ENCODE measurements around the gene ALG9.
A peak's percentile ranks its signal among the peaks of the same experiment; 100 is the strongest.

Gene ALG9

GRCh38 chr11:111878849-111879636, 7.7 kb upstream of the ALG9 start, which contains the start of the genes CFAP68 and FDXACB1 (continued):
- TF ChIP-seq ZBTB17 (tag by site-specific recombination; IDR thresholded peaks at IDR 0.05) (peak; percentile 94), ZNF112 (tag by site-specific recombination; IDR thresholded peaks at IDR 0.05) (no peak), ZNF449 (tag by site-specific recombination; IDR thresholded peaks at IDR 0.05) (0 out of 2 replicates have a peak, but pooled peaks have one; percentile 18), ZNF132 (tag by site-specific recombination; IDR thresholded peaks at IDR 0.05; ENCODE audit: borderline replicate concordance) (no peak), GLIS2 (tag by site-specific recombination; IDR thresholded peaks at IDR 0.05) (peak; percentile 53), SP3 (tag by site-specific recombination; IDR thresholded peaks at IDR 0.05) (peak; percentile 85)

- Histone ChIP-seq H3K27ac (ENCODE audit: extremely low read depth, low read depth, low read length) (peak overlapping the region; percentile 52; the same call in 1 of the 2 replicates), H3K4me3 (ENCODE audit: low read depth, low read length) (peak overlapping the region; percentile 65), H3K4me1 (ENCODE audit: control insufficient read depth, insufficient read depth, low read length) (no peaks in the 10 kb centered on the region), H3K36me3 (ENCODE audit: control insufficient read depth in 2 of 2, insufficient read depth in 1 of 2, low read length in 2 of 2) (peaks cover 0 to 16% of the 10 kb centered on the region in 2 experiments; a peak in 1 of 3 replicates), H3K9me3 (ENCODE audit: control insufficient read depth, insufficient read depth, low read depth, low read length) (no peaks in the 10 kb centered on the region)
- TF ChIP-seq ZNF366 (tag by site-specific recombination; conservative IDR thresholded peaks at IDR 0.05) (no peak), ZNF610 (tag by site-specific recombination; IDR thresholded peaks at IDR 0.05; ENCODE audit: borderline replicate concordance) (no peak), ZNF2 (tag by site-specific recombination; IDR thresholded peaks at IDR 0.05) (no peak), ZNF280D (tag by site-specific recombination; IDR thresholded peaks at IDR 0.05) (no peak), ZNF148 (tag by site-specific recombination; IDR thresholded peaks at IDR 0.05; ENCODE audit: borderline replicate concordance) (no peak), PRDM10 (tag by site-specific recombination; IDR thresholded peaks at IDR 0.05) (peak; percentile 99), ZNF664 (tag by site-specific recombination; IDR thresholded peaks at IDR 0.05) (no peak), ZNF335 (tag by site-specific recombination; conservative IDR thresholded peaks at IDR 0.05) (peak; percentile 56)
- ChIA-PET POLR2A (interaction anchor here (1.1 kb wide), 1 partner anchor 48 kb away, joined by 4 read pairs; no protein-coding TSS in a partner anchor), CTCF (interaction anchor here (0.6 to 2.0 kb wide), 5 partner anchors 33 to 309 kb away, joined by 3 to 19 read pairs (median 3); no protein-coding TSS in a partner anchor)
Measured at GRCh38 chr11:111878385-111878848, 7.0 kb upstream of the ALG9 start.

Measured in HEK293 (cell line).